K562 (cell line): ENCODE data around the gene PODN. TPM values are rescaled to one million over a fixed set of nuclear protein-coding genes. Genes with fewer than 3 reads are reported as not detected.
A peak's percentile ranks its signal among the peaks of the same experiment; 100 is the strongest.

Source experiments
- CCNT2 ChIP-seq: IDR thresholded peaks from 2 replicates; pipeline ENCODE4 v1.6.1; 2011; ENCODE audit warnings: borderline replicate concordance, low read depth, mild to moderate bottlenecking, moderate library complexity, mixed read lengths, low read length; ENCODE audit not compliant: insufficient read length; ENCODE audit errors: extremely low read depth
- FOS ChIP-seq: IDR thresholded peaks from 3 replicates; pipeline ENCODE4 v1.6.1; 2011; ENCODE audit not compliant: insufficient read length; ENCODE audit errors: extremely low read depth
- HMGN3 ChIP-seq: IDR thresholded peaks from 2 replicates; pipeline ENCODE4 v1.6.1; 2011; ENCODE audit warnings: borderline replicate concordance, low read depth, mild to moderate bottlenecking, mixed read lengths, low read length; ENCODE audit not compliant: insufficient read length; ENCODE audit errors: extremely low read depth
- KDM1A ChIP-seq, 2 experiments: fragments of 450-650 bp; IDR thresholded peaks; 2 replicates each; pipeline ENCODE4 v1.6.1; 2016; ENCODE audit warnings: mild to moderate bottlenecking in 2 of 2
- MAFK ChIP-seq: IDR thresholded peaks from 2 replicates; pipeline ENCODE4 v1.6.1; 2011; ENCODE audit warnings: low read length, improper control_type of control experiment
- MCM3 ChIP-seq: fragments of 450-650 bp; IDR thresholded peaks from 2 replicates; pipeline ENCODE4 v1.6.1; 2016
- MYBL2 ChIP-seq, 2 experiments: fragments of 450-650 bp in 1 of 2; sonication (generic) in 1 of 2; formaldehyde crosslinking in 1 of 2; IDR thresholded peaks; 2 replicates each; pipeline versions ENCODE4 v1.6.1 to v1.8.1; 2017 to 2022; ENCODE audit warnings: borderline replicate concordance in 1 of 2, inconsistent platforms in 1 of 2, low read depth in 1 of 2, mild to moderate bottlenecking in 1 of 2, missing genetic modification reagents in 1 of 2, moderate library complexity in 1 of 2
- NUFIP1 ChIP-seq: fragments of 450-650 bp; IDR thresholded peaks from 2 replicates; pipeline ENCODE4 v1.6.1; 2018; ENCODE audit not compliant: partially characterized antibody
- SAFB ChIP-seq: fragments of 200-400 bp; formaldehyde crosslinking; IDR thresholded peaks from 2 replicates; pipeline ENCODE4 v1.6.1; 2017; ENCODE audit warnings: low read depth, low read length, borderline replicate concordance
- U2AF2 ChIP-seq: fragments of 200-400 bp; formaldehyde crosslinking; optimal IDR thresholded peaks from 2 replicates; pipeline ENCODE3; 2017; ENCODE audit warnings: low read depth, mild to moderate bottlenecking, low read length
- WHSC1 ChIP-seq: IDR thresholded peaks from one replicate; pipeline ENCODE4 v1.6.1; 2012; ENCODE audit warnings: low read length, control low read depth, inconsistent platforms
- ZBTB12 ChIP-seq: fragments of 250-450 bp; sonication (Bioruptor Pico); IDR thresholded peaks from 2 replicates; pipeline ENCODE4 v1.4.0; 2020
- ZNF512 ChIP-seq: IDR thresholded peaks from 2 replicates; pipeline ENCODE4 v1.6.1; 2016; ENCODE audit warnings: missing genetic modification characterization, missing compliant biosample characterization
- ZNF586 ChIP-seq: fragments of 450-650 bp; formaldehyde crosslinking; conservative IDR thresholded peaks from 2 replicates; pipeline ENCODE4 v1.4.0; 2020; ENCODE audit warnings: mild to moderate bottlenecking, moderate library complexity
- polyA plus RNA-seq, 8 experiments: library from polyadenylated mRNA; depleted of rRNA in 4 of 8; stranded (reverse) in 5 of 8; unstranded in 3 of 8; fragments of >200 nt; fragmentation: Nextera tagmentation in 2 of 8; fragmentation: Illumina TruSeq in 1 of 8; extraction: Ambion mirVana in 2 of 8; extraction: Trizol in 1 of 8; gene quantifications; 2 replicates each; pipeline versions ENCODE4 v1.2.1 to v1.2.3, GENCODE V29; 2011 to 2014; ENCODE audit warnings: inconsistent platforms in 1 of 8, missing spikeins in 1 of 8
- total RNA-seq, 7 experiments: library from RNA; depleted of rRNA in 6 of 7; stranded (reverse); fragments of >200 nt in 6 of 7; fragmentation: Illumina TruSeq in 2 of 7; extraction: Trizol in 2 of 7; gene quantifications; 2 replicates each; pipeline versions ENCODE4 v1.2.1 to v1.2.3, GENCODE V29; 2011 to 2021; ENCODE audit warnings: low replicate concordance in 1 of 7

The PODN gene
- total and polyA plus RNA-seq, 9 of the 15 experiments (the other 6 are each of a cell fraction or from before 2014, with no cell fraction given): not detected

GRCh38 chr1:53047737-53048736 lies 14.0 kb upstream of the PODN start (continued):
- no peak for TF ChIP-seq MYBL2 (IDR thresholded peaks at IDR 0.05; ENCODE audit: low read depth)
- TF ChIP-seq MYBL2 (CRISPR knock-in tag; IDR thresholded peaks at IDR 0.05; ENCODE audit: borderline replicate concordance): no peak
- no peak for TF ChIP-seq U2AF2
- peak; percentile 23 for TF ChIP-seq CCNT2
- TF ChIP-seq ZNF586 (CRISPR knock-in tag): no peak
- no peak for TF ChIP-seq NUFIP1
- TF ChIP-seq FOS: peak; percentile 3
- no peak for TF ChIP-seq WHSC1
- TF ChIP-seq ZNF512 (tag): no peak
- TF ChIP-seq ZBTB12 (CRISPR knock-in tag): no peak
- TF ChIP-seq HMGN3: no peak
- TF ChIP-seq KDM1A (IDR thresholded peaks at IDR 0.05): peak; percentile 25 to 54; a peak in 3 of 4 replicates
- TF ChIP-seq SAFB: no peak
- TF ChIP-seq MCM3: no peak
- peak; percentile 71 for TF ChIP-seq MAFK
